WTC11 (cell line): ENCODE measurements around the gene PIGU.

Experiments
- CBFB ChIP-seq: sonication (generic); formaldehyde crosslinking; IDR thresholded peaks from 2 replicates; pipeline ENCODE4 v1.8.1; 2022; ENCODE audit warnings: mild to moderate bottlenecking, low read depth, missing genetic modification reagents
- CTCF ChIP-seq: fragments of 200-600 bp; IDR thresholded peaks from 2 replicates; pipeline ENCODE4 v1.8.0; 2022; ENCODE audit warnings: antibody characterized with exemption
- ETV6 ChIP-seq: sonication (generic); formaldehyde crosslinking; IDR thresholded peaks from 2 replicates; pipeline ENCODE4 v1.8.1; 2022; ENCODE audit warnings: mild to moderate bottlenecking, missing genetic modification reagents
- GABPB1 ChIP-seq: sonication (generic); formaldehyde crosslinking; IDR thresholded peaks from 2 replicates; pipeline ENCODE4 v1.8.1; 2023; ENCODE audit warnings: mild to moderate bottlenecking, missing genetic modification reagents
- MXD4 ChIP-seq: fragments of 250-450 bp; sonication (Bioruptor Pico); IDR thresholded peaks from 2 replicates; pipeline ENCODE4 v1.8.0; 2021; ENCODE audit warnings: mild to moderate bottlenecking, moderate library complexity, borderline replicate concordance
- NR2C2 ChIP-seq: sonication (generic); formaldehyde crosslinking; IDR thresholded peaks from 2 replicates; pipeline ENCODE4 v1.8.0; 2022; ENCODE audit warnings: mild to moderate bottlenecking, missing genetic modification reagents
- SP1 ChIP-seq: sonication (generic); formaldehyde crosslinking; conservative IDR thresholded peaks from 2 replicates; pipeline ENCODE4 v1.8.1; 2022; ENCODE audit warnings: missing genetic modification reagents
- STAT6 ChIP-seq: sonication (generic); formaldehyde crosslinking; conservative IDR thresholded peaks from 2 replicates; pipeline ENCODE4 v1.8.1; 2023; ENCODE audit warnings: mild to moderate bottlenecking, low read depth, missing genetic modification reagents, moderate library complexity
- TCF7 ChIP-seq: sonication (generic); formaldehyde crosslinking; IDR thresholded peaks from 2 replicates; pipeline ENCODE4 v1.8.0; 2022; ENCODE audit warnings: mild to moderate bottlenecking, low read depth, missing genetic modification reagents, moderate library complexity
- TP53 ChIP-seq: sonication (generic); formaldehyde crosslinking; IDR thresholded peaks from 2 replicates; pipeline ENCODE4 v1.8.1; 2023; ENCODE audit warnings: mild to moderate bottlenecking, missing genetic modification reagents
- USF2 ChIP-seq: sonication (generic); formaldehyde crosslinking; IDR thresholded peaks from 2 replicates; pipeline ENCODE4 v1.8.1; 2023; ENCODE audit warnings: mild to moderate bottlenecking, missing genetic modification reagents, moderate library complexity
- ZNF219 ChIP-seq: sonication (generic); formaldehyde crosslinking; IDR thresholded peaks from 2 replicates; pipeline ENCODE4 v1.8.0; 2023; ENCODE audit warnings: missing genetic modification reagents, mild to moderate bottlenecking, borderline replicate concordance
- TF ChIP-seq, protein P1 (sequence below): sonication (generic); formaldehyde crosslinking; IDR thresholded peaks from 2 replicates; pipeline ENCODE4 v1.8.0; 2022; ENCODE audit warnings: mild to moderate bottlenecking, missing genetic modification reagents

DNA sequence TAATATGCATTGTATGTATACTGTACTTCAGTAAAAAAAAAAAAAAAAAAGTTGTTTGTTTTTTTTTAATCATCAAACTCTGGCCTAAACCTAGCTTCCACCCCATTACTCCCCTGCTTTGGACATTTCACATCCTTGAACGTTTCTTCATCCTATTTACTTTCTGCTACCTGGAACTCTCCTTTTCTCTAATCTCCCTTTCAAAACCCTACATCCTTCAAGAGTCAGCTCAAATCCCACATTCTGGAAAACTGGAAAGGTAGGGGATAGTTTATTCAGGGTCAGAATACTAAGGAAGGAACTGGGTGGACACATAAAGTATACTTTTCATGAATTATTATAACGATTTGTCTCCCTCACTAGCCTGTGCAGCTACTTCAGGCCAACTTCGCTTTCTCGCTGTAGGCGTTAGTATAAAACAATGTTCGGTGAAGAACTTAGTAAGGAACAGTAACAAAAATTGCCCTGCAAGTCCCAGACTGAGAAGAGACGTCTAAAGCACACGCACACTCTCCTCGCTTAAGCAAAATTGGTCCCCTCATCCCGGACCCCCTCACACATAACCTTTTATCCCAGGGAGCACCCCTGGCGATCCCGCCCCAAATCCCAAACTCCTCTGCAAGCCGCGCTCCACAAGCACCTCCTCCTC lies 775 bp downstream of the PIGU start:
- TF ChIP-seq TP53 (CRISPR knock-in tag) = no peak
- TF ChIP-seq CTCF = no peak
- TF ChIP-seq USF2 = no peak
- no peak for TF ChIP-seq CBFB (CRISPR knock-in tag)
- no peak for TF ChIP-seq ETV6 (CRISPR knock-in tag)
- TF ChIP-seq NR2C2 = no peak
- TF ChIP-seq GABPB1 (CRISPR knock-in tag) = no peak
- no peak for TF ChIP-seq SP1
- no peak for TF ChIP-seq STAT6 (CRISPR knock-in tag)
- no peak for TF ChIP-seq TCF7 (CRISPR knock-in tag)
- TF ChIP-seq MXD4 (CRISPR knock-in tag) = no peak
- TF ChIP-seq ZNF219 (CRISPR knock-in tag) = no peak
- TF ChIP-seq, protein P1, sequence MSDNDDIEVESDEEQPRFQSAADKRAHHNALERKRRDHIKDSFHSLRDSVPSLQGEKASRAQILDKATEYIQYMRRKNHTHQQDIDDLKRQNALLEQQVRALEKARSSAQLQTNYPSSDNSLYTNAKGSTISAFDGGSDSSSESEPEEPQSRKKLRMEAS (CRISPR knock-in tag) = no peak
